HL-60/S4 treated with phorbol 12-myristate 13-acetate at 8.2 ng/mL for 4 days and 3 days (cell line): ENCODE measurements around the gene MSANTD3.
"Not testable (repeated sequence)": the region's sequence is repeated elsewhere in the genome, so short reads cannot be mapped to it uniquely, and the experiment has no call there.

Experiments
- in situ Hi-C: fragments of 300-500 bp; cut with MboI; formaldehyde crosslinking; loops from 2 replicates; pipeline ENCODE4 v1.15.0; 2022; ENCODE audit warnings: low sequenced_read_pairs

MSANTD3 gene

DNA sequence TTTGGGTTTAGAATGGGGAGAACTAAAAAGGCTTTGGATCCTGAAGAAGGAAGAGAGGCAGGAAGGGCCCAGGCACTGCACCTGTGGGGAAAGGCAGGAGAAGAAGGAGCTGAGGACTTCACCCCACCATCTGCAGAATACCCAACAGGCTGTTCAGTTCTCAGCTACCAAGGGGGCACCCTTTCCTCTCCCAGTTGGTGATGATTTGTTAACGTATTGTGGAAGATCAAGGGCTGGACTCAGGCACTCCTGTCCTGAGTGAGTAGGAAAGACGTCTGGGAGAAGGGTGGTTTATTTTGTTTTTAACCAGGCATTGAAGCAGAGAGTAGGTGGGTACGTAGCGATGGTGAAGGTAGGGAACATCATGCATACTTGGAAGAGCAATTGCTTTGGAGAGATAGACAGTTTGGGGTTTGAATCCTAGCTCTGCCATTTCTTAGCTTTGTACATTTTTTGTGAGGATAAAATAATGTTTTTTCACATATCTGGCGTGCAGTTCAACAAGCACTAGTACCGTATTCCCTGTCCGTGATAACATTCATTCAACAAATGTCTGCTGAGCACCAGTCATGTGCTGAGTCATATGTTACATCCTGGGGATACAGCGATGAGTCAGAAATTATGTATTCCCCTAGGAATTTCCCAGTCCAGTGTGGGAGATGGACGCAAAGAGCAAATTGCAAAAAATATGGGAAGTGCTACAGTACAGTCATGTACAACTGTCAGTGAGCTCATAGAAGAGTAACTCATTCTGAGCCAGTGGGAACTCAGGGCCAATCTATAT lies 2.1 kb downstream of the MSANTD3 start:
- in situ Hi-C loops, result no loop called here

DNA sequence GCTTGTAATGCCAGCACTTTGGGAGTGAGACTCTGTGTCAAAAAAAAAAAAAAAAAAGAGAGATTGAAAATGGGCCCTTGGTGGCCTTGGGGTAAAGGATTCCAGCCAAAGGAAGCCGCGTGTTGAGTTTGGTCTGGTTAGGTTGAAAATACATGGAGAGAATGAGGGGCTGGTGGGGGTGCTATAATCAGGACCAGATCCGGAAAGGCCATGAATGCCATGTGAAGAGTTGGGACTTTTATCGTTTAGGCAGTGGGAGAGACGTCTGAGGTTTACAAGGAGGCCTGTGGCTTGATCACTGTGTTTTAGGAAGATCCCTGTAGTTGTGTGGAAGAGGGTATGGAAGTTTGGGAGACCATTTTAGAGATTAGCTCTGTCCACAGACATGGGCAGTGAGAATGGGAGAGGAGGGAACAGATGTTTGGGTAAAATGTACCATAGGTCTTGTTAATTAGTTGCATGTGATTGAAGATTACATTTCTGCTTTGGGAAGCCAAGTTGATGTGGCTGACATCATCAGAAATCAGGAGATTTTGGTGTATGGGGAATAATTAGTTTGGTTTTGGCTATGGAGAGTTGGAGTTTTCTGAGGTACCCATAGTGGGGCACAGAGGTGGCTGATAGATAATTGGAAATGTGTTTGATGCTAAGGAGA lies 3.5 kb downstream of the MSANTD3 start:
- in situ Hi-C loops, result no loop called here

DNA sequence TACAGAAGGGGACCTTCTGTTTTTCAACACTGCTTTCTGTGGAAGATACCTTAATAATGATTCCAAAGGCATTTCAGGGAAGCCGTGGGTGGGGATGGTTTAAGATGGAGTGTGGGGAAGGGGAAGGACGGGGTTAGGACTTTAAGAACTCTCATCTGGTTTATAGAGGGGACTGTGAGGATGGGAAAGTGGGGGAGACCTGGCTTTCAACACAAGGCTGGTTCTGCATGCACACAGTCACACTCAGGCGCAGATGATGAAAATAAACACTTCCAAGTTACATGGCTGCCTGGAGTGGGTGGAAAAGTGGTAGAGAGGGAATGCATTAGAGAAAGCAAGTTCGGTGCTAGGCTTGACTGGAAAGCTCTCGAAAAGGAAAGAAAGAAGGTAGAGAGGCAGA lies 4.9 kb downstream of the MSANTD3 start:
- in situ Hi-C loops, result no loop called here

DNA sequence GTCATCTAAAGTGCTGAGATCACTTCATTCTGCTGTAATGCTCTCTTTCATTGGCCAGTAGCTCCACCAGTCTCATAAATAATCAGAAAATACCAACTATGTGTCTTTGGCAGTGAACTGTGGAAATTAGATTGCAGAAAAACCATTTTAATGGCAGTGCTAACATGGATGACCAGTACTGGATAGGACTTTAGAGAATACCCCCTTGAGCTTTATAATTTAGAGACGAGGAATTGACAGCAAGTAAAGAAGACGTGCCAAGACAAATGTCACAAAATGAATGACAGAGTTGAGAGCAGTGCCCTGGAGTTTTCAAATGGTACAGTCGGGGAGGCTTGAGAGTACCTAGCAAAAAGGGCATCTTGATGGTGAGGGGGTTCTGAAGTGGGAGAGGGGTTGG lies 5.8 kb downstream of the MSANTD3 start:
- in situ Hi-C loops, result no loop called here

DNA sequence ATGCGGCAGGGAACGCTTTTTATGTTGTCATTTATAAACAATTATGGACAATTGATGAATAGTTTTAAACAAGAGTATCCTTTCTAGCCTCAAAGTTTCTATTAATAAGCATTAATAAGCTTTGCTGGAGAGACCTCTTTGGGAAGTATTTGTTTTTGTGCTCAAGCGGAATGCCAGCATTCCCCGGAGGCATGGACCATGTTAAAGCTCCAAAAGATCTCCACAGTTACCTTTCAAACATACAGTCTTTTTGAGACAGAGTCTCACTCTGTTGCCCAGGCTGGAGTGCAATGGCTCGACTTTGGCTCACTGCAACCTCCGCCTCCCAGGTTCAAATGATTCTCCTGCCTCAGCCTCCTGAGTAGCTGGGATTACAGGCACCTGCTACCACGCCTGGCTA lies 9.6 kb downstream of the MSANTD3 start:
- in situ Hi-C loops, result no loop called here

DNA sequence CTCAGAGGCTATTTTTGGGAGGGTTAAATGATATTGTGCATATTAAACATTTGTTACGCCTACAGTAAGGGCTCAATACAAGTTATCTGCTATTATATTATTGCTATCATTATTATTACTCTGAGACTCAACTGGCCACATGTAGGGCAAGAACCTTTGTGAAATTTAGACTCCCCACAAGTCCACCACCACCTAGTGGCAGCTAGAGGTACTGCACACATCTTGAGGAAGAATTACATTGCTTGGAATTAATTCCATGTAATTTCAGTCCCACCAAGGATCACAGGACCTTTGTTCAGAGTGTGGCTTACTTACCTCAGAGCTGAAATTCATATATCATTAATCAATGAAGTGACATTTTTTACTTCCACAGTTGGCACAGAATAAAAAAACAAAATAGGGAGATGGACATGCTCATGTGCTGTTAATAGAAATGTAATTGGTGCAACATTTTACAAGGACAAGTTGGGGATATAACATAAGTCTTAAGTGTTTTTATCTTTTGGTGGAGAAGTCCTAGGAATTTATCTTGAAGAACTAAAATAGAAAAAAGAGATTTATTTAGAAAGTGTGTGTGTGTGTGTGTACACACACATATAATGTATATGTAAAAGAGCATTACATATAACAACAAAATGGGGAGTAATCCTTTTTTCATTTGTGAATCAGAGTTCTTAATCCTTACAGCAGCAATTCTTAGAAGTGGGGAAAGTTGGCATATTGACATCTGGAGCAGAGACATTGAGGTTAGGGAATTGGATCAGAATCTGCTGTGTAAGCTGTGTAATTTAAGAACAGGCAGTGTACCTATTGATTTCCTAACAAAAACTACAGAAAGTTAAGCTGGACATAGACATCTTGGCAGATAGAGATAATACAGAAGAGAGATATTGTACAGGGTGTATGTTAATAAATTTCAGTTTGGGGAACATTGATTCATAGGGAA lies 11.2 kb downstream of the MSANTD3 start:
- in situ Hi-C loops, result no loop called here

DNA sequence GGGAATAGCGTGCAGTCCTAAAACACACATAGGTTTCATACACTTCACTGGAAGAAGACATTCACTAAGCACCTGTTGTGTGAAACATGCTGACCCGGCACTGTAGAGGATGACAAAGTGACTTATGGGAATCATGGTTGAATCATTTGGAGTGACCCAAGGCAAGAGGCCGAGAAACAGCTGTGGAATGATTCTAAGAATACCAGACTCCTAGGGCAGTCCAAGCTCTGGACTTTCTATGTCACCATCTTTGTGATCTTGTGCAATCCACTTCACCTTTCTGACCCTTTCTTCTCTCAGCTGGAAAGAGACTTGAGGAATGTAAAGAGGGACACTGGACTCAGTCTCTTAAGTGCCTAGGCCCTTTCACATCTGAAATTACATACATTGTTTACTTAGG lies 13.1 kb downstream of the MSANTD3 start:
- in situ Hi-C loops, result no loop called here

DNA sequence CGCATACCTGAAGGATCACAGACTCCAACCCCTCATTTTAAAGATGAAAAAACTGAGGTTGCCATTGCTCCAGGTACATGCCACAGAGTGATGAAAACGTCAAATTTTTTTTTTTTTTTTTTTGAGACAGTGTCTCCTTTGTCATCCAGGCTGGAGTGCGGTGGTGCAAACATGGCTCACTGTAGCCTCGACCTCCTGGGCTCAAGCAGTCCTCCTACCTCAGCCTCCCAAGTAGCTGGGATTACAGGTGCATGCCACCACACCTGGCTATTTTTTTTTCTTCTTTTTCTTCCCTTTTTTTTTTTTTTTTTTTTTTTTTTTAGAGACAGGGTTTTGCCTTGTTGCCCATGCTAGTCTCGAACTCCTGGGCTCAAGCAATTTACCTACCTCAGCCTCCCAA lies 13.5 kb downstream of the MSANTD3 start:
- in situ Hi-C loops, result not testable (repeated sequence)

DNA sequence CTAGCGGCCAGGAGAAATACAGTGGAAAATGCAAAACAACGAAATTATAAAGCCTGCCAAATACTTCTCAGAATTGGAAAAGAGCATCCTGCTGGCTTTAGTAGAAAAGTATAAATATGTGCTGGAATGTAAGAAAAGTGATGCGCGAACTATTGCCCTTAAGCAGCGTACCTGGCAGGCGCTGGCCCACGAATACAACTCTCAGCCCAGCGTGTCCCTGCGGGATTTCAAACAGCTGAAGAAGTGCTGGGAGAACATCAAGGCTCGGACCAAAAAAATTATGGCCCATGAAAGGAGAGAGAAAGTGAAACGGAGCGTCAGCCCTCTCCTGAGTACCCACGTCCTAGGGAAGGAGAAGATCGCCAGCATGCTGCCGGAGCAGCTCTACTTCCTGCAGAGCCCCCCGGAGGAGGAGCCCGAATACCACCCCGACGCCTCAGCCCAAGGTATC lies 15.0 kb downstream of the MSANTD3 start:
- in situ Hi-C loops, result no loop called here

DNA sequence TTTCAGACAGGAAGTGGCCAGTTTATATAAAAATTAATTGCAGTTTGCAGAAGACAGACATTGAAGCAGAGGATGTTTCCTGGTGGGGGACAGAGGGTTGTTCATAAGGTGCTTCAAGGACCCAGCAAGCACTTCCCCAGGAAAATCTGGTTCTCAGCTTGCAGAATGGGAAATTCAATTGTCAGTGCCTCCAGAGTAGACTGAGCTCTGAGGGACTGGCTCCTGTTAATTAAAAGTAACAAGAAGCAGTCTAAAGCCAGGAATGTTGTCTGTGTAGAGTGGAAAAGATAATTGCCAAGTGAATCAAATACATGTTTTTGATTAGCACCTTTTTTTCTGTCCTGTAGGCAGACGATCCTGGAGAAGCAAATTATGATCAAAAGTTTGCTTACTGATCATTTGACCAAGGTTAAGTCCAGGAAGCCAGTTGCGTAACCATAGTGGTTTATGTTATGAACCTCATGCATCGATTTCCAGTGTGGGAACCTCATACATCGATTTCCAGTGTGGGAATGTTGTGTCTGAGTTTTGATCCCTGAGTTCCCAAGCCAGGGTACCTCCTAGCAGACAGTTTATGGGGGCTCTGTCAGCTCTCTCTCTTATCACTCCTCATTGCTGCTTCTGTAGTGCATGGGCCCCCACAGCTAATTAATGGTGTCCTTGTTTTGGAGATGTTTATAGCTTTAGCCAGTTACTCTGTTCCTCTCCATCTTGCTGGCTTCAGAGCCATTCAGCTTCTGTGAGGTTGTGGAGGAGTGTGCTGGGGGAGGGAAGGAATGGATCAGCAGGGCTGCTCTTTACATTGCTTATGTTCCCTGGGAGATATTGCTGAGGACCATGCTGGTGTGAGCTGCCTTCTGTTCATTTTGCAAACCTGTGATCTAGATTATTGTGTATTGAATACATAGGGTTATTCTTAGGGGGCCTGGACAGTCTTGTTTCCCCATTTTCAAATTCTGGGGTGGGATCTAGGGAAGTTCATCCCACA lies 17.1 kb downstream of the MSANTD3 start:
- in situ Hi-C loops, result no loop called here

DNA sequence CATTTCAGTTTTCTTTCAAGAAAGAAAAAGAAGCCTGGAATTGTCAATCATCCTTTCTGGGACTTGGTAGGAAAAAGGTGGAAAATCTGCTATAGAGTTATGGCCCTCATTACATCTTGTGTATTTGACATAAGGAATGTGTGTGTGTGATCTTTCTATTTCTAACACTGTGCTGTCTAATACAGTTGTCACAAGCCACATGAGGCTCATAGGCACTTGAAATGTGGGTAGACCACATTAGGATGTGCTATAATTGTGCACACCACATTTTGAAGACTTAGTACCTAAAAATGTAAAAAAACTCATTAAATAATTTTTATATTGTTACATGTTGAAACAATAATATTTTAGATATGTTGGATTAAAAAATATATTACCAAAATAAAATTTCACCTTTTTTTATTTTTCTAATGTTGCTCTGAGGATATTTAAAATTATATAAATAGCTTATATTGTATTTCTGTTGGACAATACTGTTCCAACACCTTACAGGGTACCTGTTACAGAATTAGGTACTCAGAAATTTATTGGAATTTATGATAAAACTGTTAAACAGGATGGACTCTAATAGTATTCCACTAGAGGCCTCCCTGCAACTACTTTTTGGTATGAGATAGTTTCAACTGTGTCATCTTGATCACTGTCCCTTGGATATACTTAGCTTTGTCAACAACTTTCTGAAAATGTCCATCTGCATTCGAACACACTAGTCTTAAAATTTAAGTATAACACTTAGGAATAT lies 18.4 kb downstream of the MSANTD3 start:
- in situ Hi-C loops, result no loop called here

DNA sequence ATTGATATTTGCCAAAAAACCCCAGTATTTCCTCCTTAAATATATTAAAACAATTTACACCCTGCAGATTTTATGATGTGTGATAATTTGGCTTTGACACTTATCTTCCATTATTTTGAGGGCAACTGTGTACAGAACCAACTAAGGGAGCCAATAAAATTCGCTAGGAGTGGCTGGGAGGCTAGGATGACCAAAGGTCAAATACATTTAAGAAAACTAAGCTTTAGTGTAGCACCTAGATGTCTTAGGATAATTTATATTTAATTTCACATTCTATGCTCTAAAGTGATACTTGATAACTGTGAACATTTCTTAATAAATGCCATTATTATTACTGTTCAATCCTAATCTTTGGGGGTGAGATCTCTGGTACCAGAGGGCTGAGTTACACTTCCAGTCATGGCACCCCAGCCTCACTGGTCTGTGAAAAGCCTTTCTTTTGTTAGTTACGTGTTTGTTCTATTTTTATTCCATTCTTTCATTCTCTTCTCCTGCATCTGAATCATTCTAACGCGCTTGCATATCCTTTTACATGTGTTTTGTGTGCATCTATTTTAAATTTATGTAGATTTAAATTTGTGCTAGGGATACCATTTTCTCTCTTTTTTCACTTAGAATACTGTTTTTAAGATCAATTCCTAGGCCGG lies 19.1 kb downstream of the MSANTD3 start:
- in situ Hi-C loops, result no loop called here

DNA sequence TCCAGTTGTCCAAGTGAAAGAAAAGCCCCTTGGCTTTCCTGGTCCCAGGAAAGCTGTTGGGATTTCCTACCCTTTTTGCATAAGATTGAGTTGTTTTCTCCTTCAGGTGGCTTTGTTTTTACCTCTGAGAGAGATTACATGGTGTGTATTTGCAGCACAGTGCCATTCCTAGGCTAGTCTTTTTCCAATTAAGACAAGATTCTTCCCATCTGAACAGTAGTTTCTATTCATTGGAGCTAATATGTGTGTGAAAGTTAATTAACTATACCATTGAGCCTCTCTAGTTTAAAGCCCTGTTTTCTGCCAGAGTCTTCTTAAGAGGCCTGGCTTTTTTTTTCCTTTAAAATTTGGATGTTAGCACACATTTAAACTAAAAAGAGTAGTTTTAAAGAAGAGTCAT lies 20.1 kb downstream of the MSANTD3 start:
- in situ Hi-C loops, result no loop called here

DNA sequence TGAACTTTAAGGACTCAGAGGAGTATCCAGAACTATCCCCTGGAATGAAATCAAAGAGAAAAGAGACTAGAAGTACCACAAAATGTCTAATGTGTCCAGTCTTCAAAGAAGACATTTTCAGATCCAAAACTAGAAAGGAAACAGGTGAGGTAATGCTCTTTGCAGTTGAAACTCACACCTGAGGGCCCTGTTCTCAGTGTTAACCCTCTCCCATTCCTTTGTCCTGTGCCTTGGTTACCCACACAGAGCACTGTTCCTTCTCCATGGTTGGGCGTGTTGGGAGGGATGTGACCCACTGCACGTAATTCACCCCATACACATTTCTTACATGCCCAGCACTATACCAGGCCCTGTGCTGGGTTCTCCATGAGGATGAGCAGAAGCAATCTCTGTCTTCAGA lies 21.3 kb downstream of the MSANTD3 start:
- in situ Hi-C loops, result no loop called here

DNA sequence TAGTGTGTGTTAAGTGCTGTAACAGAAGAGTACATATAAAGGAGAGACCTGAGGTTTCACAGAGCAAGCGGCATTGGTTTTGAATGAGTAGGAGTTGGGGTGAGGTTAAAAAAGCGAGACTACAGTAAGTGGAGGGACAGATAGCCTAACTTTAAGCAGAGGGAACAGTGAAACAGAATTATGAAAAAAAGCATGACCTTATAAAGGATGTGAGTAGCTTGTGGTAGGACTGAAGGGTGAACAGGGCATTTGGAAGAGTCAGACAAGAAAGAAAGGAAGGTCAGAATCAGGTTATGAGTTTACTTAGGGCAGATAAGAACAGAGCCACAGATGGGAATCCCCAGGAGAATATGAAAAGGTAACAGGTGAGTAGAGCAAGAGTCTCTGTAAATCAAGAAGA lies 22.5 kb downstream of the MSANTD3 start:
- in situ Hi-C loops, result no loop called here

DNA sequence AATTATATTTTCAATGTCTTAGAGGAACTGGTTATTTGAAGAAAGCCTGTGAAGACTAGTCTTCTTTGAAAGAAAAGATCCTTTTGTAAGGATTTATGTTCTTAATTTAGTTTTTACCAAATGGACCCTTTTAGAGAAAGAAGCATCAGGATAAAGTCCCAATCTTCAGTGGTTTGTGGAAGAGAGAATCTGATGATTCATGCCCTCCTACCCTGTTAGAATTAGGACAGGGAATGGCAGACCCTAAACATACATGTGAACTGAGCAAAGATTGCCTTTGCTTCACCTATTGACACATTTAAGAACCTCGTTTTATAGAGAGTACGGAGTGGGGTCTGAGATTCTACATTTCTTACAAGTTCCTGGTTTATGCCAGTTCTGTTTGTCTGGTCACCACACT lies 26.0 kb downstream of the MSANTD3 start:
- in situ Hi-C loops, result no loop called here

DNA sequence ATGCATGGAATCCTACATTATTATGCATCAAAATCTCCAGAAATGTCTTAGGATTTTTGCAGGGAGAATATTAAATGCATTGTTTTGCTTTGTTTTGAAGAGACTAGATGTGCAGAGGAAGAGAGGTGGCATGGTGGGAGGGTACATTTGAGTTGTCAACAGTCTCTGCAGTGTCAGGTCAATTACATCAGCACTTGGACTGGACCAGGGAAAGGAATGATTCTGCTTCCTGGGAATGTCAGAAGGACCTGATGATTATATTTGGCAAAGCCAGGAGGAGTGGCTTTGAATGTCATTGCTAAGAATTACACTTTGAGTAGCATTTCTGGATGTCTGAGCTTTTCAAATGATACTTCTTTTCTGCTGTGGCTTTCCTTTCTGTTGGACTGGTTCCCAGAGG lies 28.5 kb downstream of the MSANTD3 start:
- in situ Hi-C loops, result no loop called here

DNA sequence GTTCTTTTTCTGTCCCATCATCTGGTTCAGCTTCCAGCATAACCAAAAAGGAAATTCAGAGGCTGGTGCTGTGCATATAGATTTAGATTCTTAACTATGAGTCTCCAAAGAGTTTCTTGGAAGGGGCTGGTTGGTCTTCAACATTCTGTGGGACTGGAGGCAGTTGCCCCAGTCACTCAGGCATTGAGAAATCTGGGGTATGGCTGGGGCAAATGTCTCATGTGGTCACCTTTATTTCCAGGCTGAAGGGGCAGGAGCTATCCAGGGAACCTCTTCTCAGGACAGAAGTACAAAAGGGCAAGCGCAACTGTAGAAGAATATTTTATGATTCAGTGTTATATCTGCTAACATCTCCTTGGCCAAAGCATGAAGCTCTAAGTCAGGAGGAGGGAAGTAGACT lies 30.6 kb downstream of the MSANTD3 start:
- in situ Hi-C loops, result no loop called here

DNA sequence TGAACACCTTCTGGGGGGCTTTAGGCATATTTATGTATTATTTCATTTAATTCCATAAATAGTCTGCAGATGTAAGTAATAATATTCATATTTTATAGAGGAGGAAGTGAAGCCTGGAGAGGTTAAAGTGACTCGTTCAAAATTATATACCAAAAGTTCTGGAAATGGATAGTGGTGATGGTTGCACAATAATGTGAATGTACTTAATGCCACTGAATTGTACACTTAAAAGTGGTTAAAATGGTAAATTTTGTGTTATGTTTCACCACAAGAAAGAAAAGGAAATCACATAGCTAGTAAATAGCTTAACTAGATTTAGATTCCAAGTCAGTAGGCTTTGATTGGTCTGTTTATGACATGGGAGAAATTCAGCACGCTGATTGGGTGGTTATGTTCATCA lies 33.0 kb downstream of the MSANTD3 start:
- in situ Hi-C loops, result no loop called here
